Skeletal muscle satellite cell (primary cell): ENCODE data around the gene TERT.

Experiments
- H3K27me3 ChIP-seq: 2 replicates; pipeline ENCODE4 v1.7.0; 2013; ENCODE audit warnings: low read length; ENCODE audit not compliant: control insufficient read depth, insufficient read depth
- H3K36me3 ChIP-seq: 2 replicates; pipeline ENCODE4 v1.7.0; 2013; ENCODE audit warnings: mild to moderate bottlenecking, control low read depth, low read length; ENCODE audit not compliant: insufficient read depth
- H3K4me1 ChIP-seq: 2 replicates; pipeline ENCODE4 v1.7.0; 2013; ENCODE audit warnings: low read length; ENCODE audit not compliant: control insufficient read depth, insufficient read depth
- H3K4me2 ChIP-seq: 2 replicates; pipeline ENCODE4 v1.7.0; 2013; ENCODE audit warnings: mild to moderate bottlenecking, low read length
- H3K4me3 ChIP-seq: 2 replicates; pipeline ENCODE4 v1.7.0; 2013; ENCODE audit warnings: low read length
- H3K9ac ChIP-seq: 2 replicates; pipeline ENCODE4 v1.7.0; 2013; ENCODE audit warnings: mild to moderate bottlenecking, low read depth, low read length, moderate library complexity
- H3K9me3 ChIP-seq: replicated peaks from 2 replicates; pipeline ENCODE4 v1.7.0; 2013; ENCODE audit warnings: mild to moderate bottlenecking, control low read depth, low read length

Gene TERT

GRCh38 chr5:1216211-1216917 lies 78.5 kb downstream of the TERT start:
- Histone ChIP-seq H3K4me3 (no peak overlapping the region), H3K4me1 (no peaks in the 10 kb centered on the region), H3K27me3 (no peaks in the 10 kb centered on the region), H3K4me2 (no peak overlapping the region), H3K9me3 (peaks cover 4% of the 10 kb centered on the region), H3K9ac (no peak overlapping the region), H3K36me3 (no peaks in the 10 kb centered on the region)

GRCh38 chr5:1215320-1216096 lies 79.4 kb downstream of the TERT start:
- Histone ChIP-seq H3K27me3 (no peaks in the 10 kb centered on the region), H3K4me3 (no peak overlapping the region), H3K9ac (no peak overlapping the region), H3K4me1 (no peaks in the 10 kb centered on the region), H3K9me3 (peaks cover 4% of the 10 kb centered on the region), H3K4me2 (no peak overlapping the region), H3K36me3 (no peaks in the 10 kb centered on the region)

GRCh38 chr5:1214936-1215220 lies 80.0 kb downstream of the TERT start:
- peaks cover 4% of the 10 kb centered on the region for H3K9me3 ChIP-seq
- no peak overlapping the region for H3K9ac ChIP-seq
- H3K4me3 ChIP-seq, result no peak overlapping the region
- H3K4me2 ChIP-seq, result no peak overlapping the region
- H3K27me3 ChIP-seq, result no peaks in the 10 kb centered on the region
- no peaks in the 10 kb centered on the region for H3K36me3 ChIP-seq
- no peaks in the 10 kb centered on the region for H3K4me1 ChIP-seq

GRCh38 chr5:1214163-1214935 lies 80.5 kb downstream of the TERT start:
- Histone ChIP-seq H3K4me1 (no peaks in the 10 kb centered on the region), H3K36me3 (no peaks in the 10 kb centered on the region), H3K4me2 (no peak overlapping the region), H3K4me3 (no peak overlapping the region), H3K27me3 (no peaks in the 10 kb centered on the region), H3K9ac (no peak overlapping the region), H3K9me3 (peaks cover 4% of the 10 kb centered on the region)

GRCh38 chr5:1213508-1214162 lies 81.2 kb downstream of the TERT start:
- Histone ChIP-seq H3K36me3 (no peaks in the 10 kb centered on the region), H3K9me3 (peaks cover 4% of the 10 kb centered on the region), H3K27me3 (no peaks in the 10 kb centered on the region), H3K4me3 (no peak overlapping the region), H3K4me2 (no peak overlapping the region), H3K4me1 (no peaks in the 10 kb centered on the region), H3K9ac (no peak overlapping the region)

GRCh38 chr5:1212881-1213280 lies 82.0 kb downstream of the TERT start:
- peaks cover 4% of the 10 kb centered on the region for H3K9me3 ChIP-seq
- no peaks in the 10 kb centered on the region for H3K36me3 ChIP-seq
- no peak overlapping the region for H3K9ac ChIP-seq
- H3K27me3 ChIP-seq, result no peaks in the 10 kb centered on the region
- H3K4me3 ChIP-seq, result no peak overlapping the region
- H3K4me2 ChIP-seq, result no peak overlapping the region
- no peaks in the 10 kb centered on the region for H3K4me1 ChIP-seq

- H3K4me1 ChIP-seq, result no peaks in the 10 kb centered on the region
- peaks cover 4% of the 10 kb centered on the region for H3K9me3 ChIP-seq
- H3K4me3 ChIP-seq, result no peak overlapping the region
- no peak overlapping the region for H3K9ac ChIP-seq
- peaks cover 5% of the 10 kb centered on the region for H3K27me3 ChIP-seq
- no peak overlapping the region for H3K4me2 ChIP-seq
- H3K36me3 ChIP-seq, result no peaks in the 10 kb centered on the region
These were observed 82.6 kb downstream of the TERT start for GRCh38 chr5:1212271-1212670.

GRCh38 chr5:1211701-1212100 lies 83.2 kb downstream of the TERT start:
- Histone ChIP-seq H3K4me2 (no peak overlapping the region), H3K27me3 (peaks cover 6% of the 10 kb centered on the region), H3K9ac (no peak overlapping the region), H3K4me3 (no peak overlapping the region), H3K9me3 (peaks cover 4% of the 10 kb centered on the region), H3K4me1 (no peaks in the 10 kb centered on the region), H3K36me3 (no peaks in the 10 kb centered on the region)

GRCh38 chr5:1210832-1211251 lies 84.0 kb downstream of the TERT start:
- Histone ChIP-seq H3K4me1 (no peaks in the 10 kb centered on the region), H3K9ac (no peak overlapping the region), H3K4me2 (no peak overlapping the region), H3K27me3 (peaks cover 12% of the 10 kb centered on the region), H3K36me3 (no peaks in the 10 kb centered on the region), H3K9me3 (peaks cover 2% of the 10 kb centered on the region), H3K4me3 (no peak overlapping the region)

- Histone ChIP-seq H3K9ac (no peak overlapping the region), H3K4me2 (no peak overlapping the region), H3K4me1 (no peaks in the 10 kb centered on the region), H3K36me3 (no peaks in the 10 kb centered on the region), H3K27me3 (peaks cover 17% of the 10 kb centered on the region), H3K9me3 (no peaks in the 10 kb centered on the region), H3K4me3 (no peak overlapping the region)
These were observed 84.7 kb downstream of the TERT start for GRCh38 chr5:1209896-1210776.
